Stimulated activated naive CD8-positive, alpha-beta T cell treated with anti-CD3 and anti-CD28 coated beads, Interleukin-15, amount 100 ng/mL, for 72 hours (primary cell): ENCODE results near the gene FBXL12.
A peak's percentile ranks its signal among the peaks of the same experiment; 100 is the strongest.

ENCODE experiments used
- ATAC-seq: fragments of 150-1000 bp; cut with Tn5 transposase; 2 replicates; pipeline ENCODE4 v1.10.0; 2021; ENCODE audit warnings: mild to moderate bottlenecking, moderate library complexity
- DNase-seq, 2 donors: peaks; one replicate each; pipeline ENCODE4 v3.0.0; 2021 to 2022
- H3K27ac Mint-ChIP-seq, 2 donors: one replicate each; pipeline ENCODE4 v1.8.0; 2022; ENCODE audit warnings: mild to moderate bottlenecking in 2 of 2, mixed read lengths in 2 of 2, moderate library complexity in 2 of 2
- H3K27me3 Mint-ChIP-seq: one replicate; pipeline ENCODE4 v1.8.0; 2022; ENCODE audit warnings: mixed read lengths
- H3K4me1 Mint-ChIP-seq: one replicate; pipeline ENCODE4 v1.8.0; 2022; ENCODE audit warnings: mild to moderate bottlenecking, mixed read lengths
- H3K4me3 Mint-ChIP-seq, 2 donors: one replicate each; pipeline ENCODE4 v1.8.0; 2022; ENCODE audit warnings: mild to moderate bottlenecking in 2 of 2, mixed read lengths in 2 of 2, moderate library complexity in 1 of 2
- H3K9me3 Mint-ChIP-seq, 2 donors: one replicate each; pipeline ENCODE4 v1.8.0; 2022; ENCODE audit warnings: mixed read lengths in 2 of 2

The FBXL12 gene, protein sequence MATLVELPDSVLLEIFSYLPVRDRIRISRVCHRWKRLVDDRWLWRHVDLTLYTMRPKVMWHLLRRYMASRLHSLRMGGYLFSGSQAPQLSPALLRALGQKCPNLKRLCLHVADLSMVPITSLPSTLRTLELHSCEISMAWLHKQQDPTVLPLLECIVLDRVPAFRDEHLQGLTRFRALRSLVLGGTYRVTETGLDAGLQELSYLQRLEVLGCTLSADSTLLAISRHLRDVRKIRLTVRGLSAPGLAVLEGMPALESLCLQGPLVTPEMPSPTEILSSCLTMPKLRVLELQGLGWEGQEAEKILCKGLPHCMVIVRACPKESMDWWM

DNA sequence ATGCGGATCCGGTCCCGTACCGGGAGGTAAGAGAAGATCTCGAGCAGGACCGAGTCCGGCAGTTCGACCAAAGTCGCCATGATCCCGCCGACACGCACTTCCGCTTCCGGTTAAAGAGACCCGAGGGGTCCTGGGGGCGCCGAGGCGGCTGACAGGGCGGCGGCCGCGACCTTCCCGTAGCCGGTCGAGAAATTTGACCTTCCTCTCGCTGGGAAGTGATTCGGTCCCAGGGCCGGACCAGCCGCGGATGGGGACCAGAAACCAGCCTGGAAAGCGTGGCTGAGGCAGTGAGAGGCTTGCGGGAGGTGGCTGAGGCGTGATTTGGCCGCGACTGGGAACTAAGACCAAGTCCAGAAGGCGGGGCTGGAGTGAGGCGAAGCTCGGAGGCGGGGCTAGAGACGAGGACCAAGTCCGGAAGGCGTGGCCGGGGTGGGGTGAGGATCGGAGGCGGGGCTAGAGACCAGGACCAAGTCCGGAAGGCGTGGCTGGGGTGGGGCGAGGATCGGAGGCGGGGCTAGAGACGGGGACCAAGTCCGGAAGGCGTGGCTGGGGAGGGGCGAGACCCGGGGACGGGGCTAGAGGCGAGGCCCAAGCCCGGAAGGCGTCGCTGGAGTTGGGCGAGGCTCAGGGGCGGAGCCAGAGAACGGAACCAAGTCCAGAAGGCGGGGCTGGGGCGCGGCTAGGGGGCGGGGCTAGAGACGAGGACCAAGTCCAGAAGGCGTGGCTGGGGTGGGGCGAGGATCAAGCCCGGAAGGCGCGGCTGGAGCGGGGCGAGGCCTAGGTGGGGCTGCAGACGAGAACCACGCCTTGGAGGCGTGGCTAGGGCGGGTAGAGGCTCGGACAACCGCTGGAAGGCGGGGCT lies at the start of gene FBXL12:
Gene FBXL12, minus strand, starts transcription at position 346 of the 862 bp plus-strand sequence. Its CDS starts 266 bp downstream, at position 80.
- peak; percentile 100 for DNase-seq
- Mint-ChIP-seq H3K4me1 (peaks cover 34% of the 10 kb centered on the region), H3K4me3 (peak within 1 kb of the TSS; percentile 84 to 90)

DNA sequence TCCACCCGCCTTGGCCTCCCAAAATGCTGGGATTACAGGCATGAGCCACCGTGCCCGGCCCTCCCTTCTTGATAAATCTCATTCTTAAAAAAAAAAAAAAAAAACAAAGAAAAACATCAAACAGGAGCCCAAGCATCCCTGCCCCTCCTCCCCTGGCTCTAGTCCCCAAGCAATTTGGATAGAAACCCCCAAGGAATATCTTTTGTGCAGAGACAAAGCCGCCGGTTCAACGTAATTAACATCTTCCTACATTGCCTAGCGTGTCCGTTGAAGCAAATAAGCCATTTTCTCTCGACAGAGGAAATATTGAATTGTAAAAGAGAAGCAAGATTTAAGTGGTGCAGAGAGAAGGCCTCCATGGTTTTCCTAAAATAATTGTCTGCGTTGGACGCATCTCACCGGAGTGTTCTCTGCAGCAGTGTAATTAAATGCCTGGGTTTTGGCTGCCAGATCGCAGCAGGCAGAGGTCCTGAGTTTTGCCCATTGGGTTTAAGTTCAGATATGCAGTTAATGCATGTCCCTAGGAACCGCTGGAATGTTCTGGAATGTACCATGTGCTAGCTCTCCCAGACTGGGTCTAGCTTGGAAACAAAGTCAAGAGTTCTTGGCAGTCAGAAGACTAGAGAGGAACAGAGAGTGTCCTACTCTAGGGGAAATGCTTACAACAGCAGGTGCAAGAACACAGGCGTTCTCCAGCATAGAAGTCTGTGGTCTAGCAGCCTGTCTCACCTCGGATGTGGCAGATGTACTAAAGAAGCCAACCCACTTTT lies 47.0 kb upstream of the FBXL12 start:
- H3K9me3 Mint-ChIP-seq, result no peaks in the 10 kb centered on the region
- peak; percentile 66 for ATAC-seq
- no peaks in the 10 kb centered on the region for H3K27me3 Mint-ChIP-seq
- DNase-seq, result no peak
- H3K27ac Mint-ChIP-seq, result no peak overlapping the region
- H3K4me1 Mint-ChIP-seq, result peaks cover 56% of the 10 kb centered on the region
- no peak overlapping the region for H3K4me3 Mint-ChIP-seq

More for the DNA sequence above, at the start of gene FBXL12:
- peaks cover 0 to 9% of the 10 kb centered on the region in 2 donors for H3K9me3 Mint-ChIP-seq
- H3K27ac Mint-ChIP-seq, result peak within 1 kb of the TSS; percentile 93 to 97
- H3K27me3 Mint-ChIP-seq, result no peaks in the 10 kb centered on the region
- ATAC-seq, result peak; percentile 91

DNA sequence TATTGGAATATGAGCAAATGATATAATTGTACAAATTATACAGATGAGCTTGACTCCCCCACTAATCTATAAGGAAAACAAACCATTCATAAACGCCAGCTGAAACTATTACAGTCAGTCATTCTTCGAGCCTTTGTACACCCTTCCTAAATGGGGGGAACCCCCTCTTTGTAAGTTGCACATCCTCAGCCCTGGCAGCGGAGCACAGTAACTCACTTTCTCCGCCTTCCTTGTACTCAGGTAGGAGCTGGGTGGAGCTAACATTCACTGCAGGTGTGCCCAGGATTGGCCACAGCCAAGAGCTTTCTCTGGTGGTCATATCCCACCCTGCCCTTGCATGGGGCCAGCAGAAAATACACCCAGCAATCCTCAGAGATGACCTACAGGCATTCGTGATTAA lies 44.9 kb upstream of the FBXL12 start:
- Mint-ChIP-seq H3K4me3 (peak overlapping the region; percentile 74 to 75), H3K9me3 (no peaks in the 10 kb centered on the region), H3K27ac (peak overlapping the region in 1 of 2 donors; percentile 88), H3K4me1 (peaks cover 78% of the 10 kb centered on the region), H3K27me3 (no peaks in the 10 kb centered on the region)
- peak; percentile 87 for ATAC-seq
- DNase-seq, result no peak

DNA sequence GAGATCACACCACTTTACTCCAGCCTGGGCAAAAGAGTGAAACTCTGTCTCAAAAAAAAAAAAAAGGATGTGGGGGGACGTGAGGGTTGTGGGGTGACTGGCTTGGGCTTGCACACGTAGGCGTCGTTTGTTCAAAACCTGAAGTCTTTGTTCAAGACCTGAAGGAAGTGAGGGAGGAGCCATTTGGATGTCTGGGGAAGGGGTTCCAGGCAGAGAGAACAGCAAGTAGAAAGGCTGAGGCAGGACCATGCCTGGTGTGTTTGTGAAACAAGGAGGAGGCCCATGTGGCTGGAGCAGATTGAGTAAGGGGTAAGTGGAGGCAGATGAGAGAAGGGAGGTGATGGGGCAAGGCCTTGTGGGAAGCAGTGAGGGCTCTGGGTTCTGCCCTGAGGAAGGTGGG lies 44.1 kb upstream of the FBXL12 start:
- H3K9me3 Mint-ChIP-seq, result no peaks in the 10 kb centered on the region
- peak overlapping the region; percentile 79 to 88 for H3K27ac Mint-ChIP-seq
- DNase-seq (no peak), ATAC-seq (peak; percentile 33)
- H3K4me3 Mint-ChIP-seq, result peak overlapping the region; percentile 74 to 75
- H3K27me3 Mint-ChIP-seq, result no peaks in the 10 kb centered on the region
- peaks cover 86% of the 10 kb centered on the region for H3K4me1 Mint-ChIP-seq

DNA sequence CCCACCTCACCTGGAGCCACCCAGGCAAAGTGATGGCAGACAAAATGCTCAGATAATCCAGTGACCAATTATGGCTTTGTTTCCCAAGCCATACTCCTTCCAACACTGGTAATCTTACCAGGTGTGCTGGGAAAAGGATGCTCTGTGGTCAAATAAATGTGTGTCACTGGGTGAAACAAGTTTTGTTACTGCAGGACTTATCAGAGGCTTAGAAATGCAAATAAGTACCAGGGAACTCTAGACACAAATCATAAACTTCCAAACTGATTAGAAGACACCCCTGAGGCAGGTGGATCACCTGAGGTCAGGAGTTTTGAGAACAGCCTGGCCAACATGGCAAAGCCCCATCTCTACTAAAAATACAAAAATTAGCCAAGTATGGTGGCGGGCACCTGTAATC lies 42.6 kb upstream of the FBXL12 start:
- peak overlapping the region in 1 of 2 donors; percentile 54 for H3K27ac Mint-ChIP-seq
- DNase-seq (no peak), ATAC-seq (no peak)
- H3K9me3 Mint-ChIP-seq, result no peaks in the 10 kb centered on the region
- H3K4me3 Mint-ChIP-seq, result peak overlapping the region in 1 of 2 donors; percentile 36
- no peaks in the 10 kb centered on the region for H3K27me3 Mint-ChIP-seq
- peaks cover 96% of the 10 kb centered on the region for H3K4me1 Mint-ChIP-seq

DNA sequence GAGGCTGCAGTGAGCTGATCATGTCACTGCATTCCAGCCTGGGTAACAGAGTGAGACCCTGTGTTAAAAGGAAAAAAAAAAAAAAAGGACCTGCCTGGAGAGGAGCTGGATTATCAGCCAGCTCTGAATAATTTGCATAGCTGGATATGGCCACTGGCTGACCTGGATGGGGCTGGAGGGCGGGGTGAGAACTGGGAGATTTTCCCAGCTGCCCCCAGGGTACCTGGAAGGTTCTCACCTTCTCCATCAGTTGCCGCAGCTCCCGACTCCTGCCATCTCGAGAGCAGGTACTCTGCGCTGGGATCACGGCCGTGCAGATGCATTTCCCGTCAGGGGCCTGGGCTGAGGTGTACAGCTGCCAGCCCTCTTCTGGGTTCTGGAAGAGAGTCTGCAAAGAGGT lies 41.5 kb upstream of the FBXL12 start:
- H3K27ac Mint-ChIP-seq, result no peak overlapping the region
- no peaks in the 10 kb centered on the region for H3K27me3 Mint-ChIP-seq
- peaks cover 93% of the 10 kb centered on the region for H3K4me1 Mint-ChIP-seq
- no peak overlapping the region for H3K4me3 Mint-ChIP-seq
- DNase-seq, result no peak
- H3K9me3 Mint-ChIP-seq, result no peaks in the 10 kb centered on the region
- no peak for ATAC-seq

DNA sequence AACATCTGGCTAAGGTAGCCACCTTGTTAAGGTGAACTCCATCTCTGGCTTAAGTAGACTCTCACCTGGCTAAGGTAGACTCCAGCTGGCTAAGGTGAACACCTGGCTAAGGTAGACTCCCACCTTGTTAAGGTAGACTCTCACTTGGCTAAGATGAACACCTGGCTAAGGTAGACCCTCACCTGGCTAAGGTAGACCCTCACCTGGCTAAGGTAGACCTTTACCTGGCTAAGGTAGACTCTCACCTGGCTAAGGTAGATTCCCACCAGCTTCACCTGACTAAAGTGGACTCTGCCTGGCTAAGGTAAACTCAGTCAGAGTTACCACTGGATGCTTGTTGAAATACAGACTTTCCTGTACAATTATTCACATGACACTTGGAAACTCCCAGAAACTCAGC lies 39.9 kb upstream of the FBXL12 start:
- H3K4me3 Mint-ChIP-seq, result peak overlapping the region in 1 of 2 donors; percentile 75

DNA sequence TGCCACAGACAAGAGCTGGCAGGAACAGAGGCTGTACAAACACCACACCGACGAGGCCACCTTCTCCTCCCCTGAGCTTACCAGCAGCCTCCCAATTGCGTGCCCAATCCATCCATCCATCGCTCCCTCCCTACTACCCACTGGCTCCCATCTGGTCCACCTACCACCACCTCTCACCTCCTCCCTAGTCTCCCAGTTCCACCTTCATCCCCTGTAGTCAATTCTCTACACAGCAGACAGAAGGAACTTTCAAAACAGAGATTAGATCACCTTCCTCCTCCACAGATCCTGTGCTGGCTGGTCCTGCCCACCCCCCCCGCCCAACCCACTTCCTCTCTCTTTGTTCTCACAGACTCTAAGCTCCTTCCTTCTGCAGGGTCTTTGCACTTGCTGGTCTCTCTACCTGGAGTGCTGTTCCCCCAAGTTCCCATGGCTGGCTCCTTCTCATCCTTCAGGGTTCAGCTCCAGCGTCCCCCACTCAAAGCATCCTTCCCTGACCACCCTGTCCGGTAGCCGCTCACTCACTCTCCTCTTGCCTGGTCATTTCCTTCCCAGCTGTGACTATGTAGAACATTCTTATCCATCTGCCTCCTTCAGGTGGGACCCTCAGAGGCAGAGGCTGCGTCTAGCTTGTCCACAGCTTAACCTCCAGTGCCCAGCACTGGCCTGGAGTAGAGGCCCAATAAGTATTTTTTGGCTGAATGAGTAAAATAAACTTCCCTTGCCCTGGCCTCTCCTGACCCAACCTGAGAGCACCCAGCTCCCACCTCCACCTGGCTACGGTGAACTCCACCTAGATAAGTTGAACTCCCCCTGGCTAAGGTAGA lies 39.3 kb upstream of the FBXL12 start:
- peak; percentile 84 for ATAC-seq
- no peaks in the 10 kb centered on the region for H3K27me3 Mint-ChIP-seq
- no peak for DNase-seq
- H3K4me3 Mint-ChIP-seq, result peak overlapping the region; percentile 75 to 79
- H3K9me3 Mint-ChIP-seq, result no peaks in the 10 kb centered on the region
- peaks cover 72% of the 10 kb centered on the region for H3K4me1 Mint-ChIP-seq
- peak overlapping the region; percentile 85 to 90 for H3K27ac Mint-ChIP-seq

More for the DNA sequence above, 39.9 kb upstream of the FBXL12 start:
- Mint-ChIP-seq H3K9me3 (no peaks in the 10 kb centered on the region), H3K4me1 (peaks cover 78% of the 10 kb centered on the region), H3K27me3 (no peaks in the 10 kb centered on the region), H3K27ac (peak overlapping the region; percentile 56 to 90)
- no peak for ATAC-seq
- no peak for DNase-seq

DNA sequence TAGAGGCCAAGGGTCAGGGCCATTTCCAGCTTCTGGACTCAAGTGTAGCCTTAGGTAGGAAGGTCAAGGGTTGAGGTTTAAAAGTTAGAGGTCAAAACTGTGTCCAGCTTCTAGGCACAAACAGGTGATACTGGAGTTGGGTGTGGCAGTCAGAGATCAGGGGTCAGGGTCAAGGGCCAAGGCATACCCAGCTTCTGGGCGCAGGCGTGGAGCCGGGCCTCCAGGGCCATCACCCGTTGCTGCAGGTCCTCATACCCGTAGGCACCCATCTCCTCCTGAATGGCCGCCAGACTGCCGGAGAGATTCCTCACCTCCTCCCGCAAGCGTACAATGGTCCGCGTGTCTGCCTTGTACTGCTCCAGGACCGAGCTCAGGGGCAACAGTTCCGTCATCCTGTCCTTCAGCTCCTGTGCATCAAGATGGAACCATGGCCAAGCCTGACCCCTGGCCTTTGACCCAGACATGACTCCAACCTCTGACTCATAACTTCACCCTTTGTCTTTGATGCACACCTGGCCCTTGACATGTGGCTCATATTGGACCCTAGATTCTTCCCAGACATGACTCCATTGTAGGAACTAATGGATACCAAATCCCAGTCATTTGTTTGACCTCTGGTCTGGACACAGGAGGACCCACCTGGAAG lies 38.3 kb upstream of the FBXL12 start:
- ATAC-seq, result no peak
- Mint-ChIP-seq H3K4me1 (peaks cover 70% of the 10 kb centered on the region), H3K9me3 (no peaks in the 10 kb centered on the region), H3K27me3 (no peaks in the 10 kb centered on the region), H3K27ac (peak overlapping the region in 1 of 2 donors; percentile 89), H3K4me3 (peak overlapping the region in 1 of 2 donors; percentile 75)
- DNase-seq, result no peak

DNA sequence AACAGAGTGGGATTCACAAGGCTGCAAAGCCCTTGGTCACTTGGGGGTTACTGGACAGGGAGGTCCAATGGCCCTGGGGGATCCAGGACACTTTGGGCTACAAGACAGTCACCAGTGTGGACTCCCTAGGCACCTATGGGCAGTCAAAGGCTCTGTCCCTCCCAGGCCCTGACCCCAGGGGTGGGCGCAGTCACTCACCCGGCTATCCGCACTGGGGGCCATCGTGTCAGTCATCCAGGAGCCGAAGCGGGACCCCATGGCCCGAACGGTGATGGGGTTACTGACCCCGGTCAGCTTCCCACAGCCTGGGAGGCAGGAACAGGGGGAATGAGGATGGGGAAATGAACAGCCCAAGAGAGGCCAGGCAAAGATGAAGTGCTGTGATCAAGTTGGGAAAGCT lies 37.7 kb upstream of the FBXL12 start:
- no peaks in the 10 kb centered on the region for H3K27me3 Mint-ChIP-seq
- H3K9me3 Mint-ChIP-seq, result no peaks in the 10 kb centered on the region
- ATAC-seq, result no peak
- H3K4me1 Mint-ChIP-seq, result peaks cover 64% of the 10 kb centered on the region
- DNase-seq, result no peak
- H3K27ac Mint-ChIP-seq, result peak overlapping the region in 1 of 2 donors; percentile 89
- peak overlapping the region in 1 of 2 donors; percentile 22 for H3K4me3 Mint-ChIP-seq

DNA sequence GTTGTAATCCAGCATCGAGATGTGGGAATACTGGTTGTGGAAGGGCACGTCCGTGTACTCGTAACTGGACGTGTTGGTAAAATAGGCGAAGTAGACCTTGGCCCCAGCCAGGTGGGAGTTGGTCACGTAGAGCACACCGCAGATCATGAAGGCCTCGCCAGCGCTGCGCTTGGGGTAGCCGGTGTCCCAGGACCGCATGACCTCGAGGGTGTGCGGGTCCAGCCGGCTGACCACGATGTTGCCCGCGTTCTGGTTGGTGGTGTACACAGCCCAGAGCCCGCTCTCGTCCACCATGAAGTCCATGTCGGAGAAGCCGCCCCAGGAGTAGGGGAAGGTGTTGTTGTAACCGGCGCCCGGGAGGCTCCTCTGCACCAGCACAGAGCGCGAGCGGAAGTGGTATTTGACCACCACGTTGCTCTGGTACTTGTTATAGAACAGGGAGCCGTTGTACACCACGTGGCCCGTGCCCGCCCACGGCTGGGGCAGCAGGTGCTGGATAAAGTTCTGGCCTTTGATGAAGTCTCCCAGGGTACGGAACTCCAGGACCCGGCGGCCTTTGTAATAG lies 35.5 kb upstream of the FBXL12 start:
- Mint-ChIP-seq H3K4me3 (no peak overlapping the region), H3K27ac (peak overlapping the region; percentile 8 to 79), H3K4me1 (peaks cover 42% of the 10 kb centered on the region), H3K27me3 (no peaks in the 10 kb centered on the region), H3K9me3 (no peaks in the 10 kb centered on the region)
- ATAC-seq (no peak), DNase-seq (no peak)

DNA sequence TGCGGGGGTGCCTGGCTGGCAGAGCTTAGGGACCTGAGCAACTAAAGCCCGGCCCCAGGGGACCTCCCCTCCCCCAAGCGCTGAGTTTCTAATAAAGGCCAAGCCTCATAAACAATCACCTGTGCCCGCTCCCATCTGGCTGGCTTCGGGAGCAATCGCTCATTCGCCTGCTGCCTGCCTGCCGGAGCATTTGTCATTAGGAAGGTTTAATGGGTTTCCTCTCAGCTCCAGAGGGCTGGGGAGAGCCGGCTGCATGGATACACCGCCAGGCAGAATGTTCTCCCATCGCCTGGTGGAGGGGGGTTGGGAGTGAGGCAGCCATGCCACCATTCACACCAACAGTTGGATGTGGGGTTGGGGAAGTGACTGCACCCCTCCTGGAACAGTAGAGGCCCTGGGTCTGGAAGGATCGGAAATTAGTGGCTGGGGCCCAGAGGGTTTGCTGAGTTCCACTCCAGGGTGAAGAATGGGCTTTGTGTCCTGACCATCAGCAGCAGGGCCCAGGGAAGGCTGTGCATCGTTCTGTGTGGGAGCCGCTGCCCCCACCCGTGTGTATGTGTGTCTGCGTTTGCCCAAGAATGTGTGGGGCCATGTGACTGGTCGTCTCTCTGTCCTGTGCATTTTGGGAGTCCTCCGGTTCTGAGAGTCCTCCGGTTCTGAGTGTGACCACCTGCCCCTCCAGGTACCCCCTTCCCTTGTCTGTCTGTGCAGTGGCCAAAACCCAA lies 31.5 kb upstream of the FBXL12 start:
- DNase-seq, result no peak
- no peak for ATAC-seq
- Mint-ChIP-seq H3K27me3 (no peaks in the 10 kb centered on the region), H3K9me3 (no peaks in the 10 kb centered on the region), H3K4me1 (peaks cover 40% of the 10 kb centered on the region), H3K27ac (peak overlapping the region in 1 of 2 donors; percentile 55), H3K4me3 (no peak overlapping the region)

DNA sequence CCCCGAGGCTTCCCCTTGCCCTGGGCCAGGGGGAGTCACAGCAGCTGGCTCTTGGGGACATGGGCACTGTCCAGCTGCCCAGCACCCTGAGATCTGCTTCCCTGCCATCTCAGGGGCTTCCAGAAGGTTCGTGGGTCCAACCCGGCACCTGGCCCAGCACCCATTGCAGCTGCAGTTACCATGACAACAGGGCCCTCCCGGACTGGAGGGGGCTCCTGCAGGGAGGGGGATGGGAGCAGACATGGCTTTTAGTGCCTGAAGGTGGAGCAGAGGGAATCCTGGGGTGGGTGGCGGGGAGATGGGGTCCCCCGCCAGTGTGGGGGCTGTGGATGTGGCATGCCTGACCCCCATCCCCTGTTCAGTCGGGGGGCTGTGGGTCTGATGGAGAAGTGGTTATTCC lies 30.9 kb upstream of the FBXL12 start:
- H3K4me3 Mint-ChIP-seq, result no peak overlapping the region
- peaks cover 46% of the 10 kb centered on the region for H3K4me1 Mint-ChIP-seq
- ATAC-seq (no peak), DNase-seq (no peak)
- no peak overlapping the region for H3K27ac Mint-ChIP-seq
- no peaks in the 10 kb centered on the region for H3K9me3 Mint-ChIP-seq
- H3K27me3 Mint-ChIP-seq, result no peaks in the 10 kb centered on the region
